PC-3 (cell line): ENCODE data around the gene PAPPA. TPM values are rescaled to one million over a fixed set of nuclear protein-coding genes. Genes with fewer than 3 reads are reported as not detected.

Source experiments
- ATAC-seq: fragments of 200-7000 bp; cut with Tn5 transposase; 2 replicates; pipeline ENCODE4 v1.9.1; 2020; ENCODE audit warnings: mild to moderate bottlenecking, moderate library complexity
- BruUV-seq: library from RNA; stranded (reverse); fragments of 400-500 nt; replicated peaks from 2 replicates; lab custom pipeline; 2021; lab: Mats Ljungman, UMichigan
- CTCF ChIA-PET: fragments of 300-600 bp; sonication (Branson Sonifier 250); formaldehyde crosslinking; loops from one replicate; lab custom pipeline; 2022; ENCODE audit warnings: antibody characterized with exemption; lab: Charles Lee
- POLR2A ChIA-PET: fragments of 300-600 bp; sonication (Branson Sonifier 250); formaldehyde crosslinking; loops from one replicate; lab custom pipeline; 2022; ENCODE audit warnings: antibody characterized with exemption; ENCODE audit not compliant: unreplicated experiment; lab: Charles Lee
- DNase-seq: peaks from one replicate; pipeline ENCODE4 v3.0.0-alpha.2; 2015
- H2AFZ ChIP-seq: fragments of 300-600 bp; sonication (generic); 2 replicates; pipeline ENCODE4 v1.6.0; 2016; ENCODE audit warnings: antibody characterized with exemption, low read length
- H3F3A ChIP-seq: fragments of 300-600 bp; sonication (generic); one replicate; pipeline ENCODE4 v1.6.0; 2017; ENCODE audit warnings: antibody characterized with exemption, low read length, control low read depth, mild to moderate bottlenecking; ENCODE audit not compliant: unreplicated experiment
- H3K27ac ChIP-seq: fragments of 300-600 bp; sonication (generic); 2 replicates; pipeline ENCODE4 v1.5.1; 2016; ENCODE audit warnings: mild to moderate bottlenecking, low read length
- H3K27me3 ChIP-seq: fragments of 300-600 bp; sonication (generic); 2 replicates; pipeline ENCODE4 v1.6.1; 2016; ENCODE audit warnings: low read length, mixed read lengths
- H3K36me3 ChIP-seq: fragments of 300-600 bp; sonication (generic); 2 replicates; pipeline ENCODE4 v1.6.1; 2016; ENCODE audit warnings: low read depth, mixed run types, low read length, mixed read lengths
- H3K4me1 ChIP-seq: fragments of 300-600 bp; sonication (generic); 2 replicates; pipeline ENCODE4 v1.5.1; 2016; ENCODE audit warnings: low read length; ENCODE audit not compliant: insufficient read depth
- H3K4me2 ChIP-seq: fragments of 300-600 bp; sonication (generic); 2 replicates; pipeline ENCODE4 v1.6.0; 2016; ENCODE audit warnings: low read length
- H3K4me3 ChIP-seq: fragments of 300-600 bp; sonication (generic); 2 replicates; pipeline ENCODE4 v1.5.1; 2016; ENCODE audit warnings: mild to moderate bottlenecking, low read length, mixed read lengths
- H3K79me2 ChIP-seq: fragments of 300-600 bp; sonication (generic); 2 replicates; pipeline ENCODE4 v1.6.1; 2017; ENCODE audit warnings: low read length, mixed read lengths
- H3K9ac ChIP-seq: fragments of 300-600 bp; sonication (generic); 2 replicates; pipeline ENCODE4 v1.6.0; 2016; ENCODE audit warnings: mild to moderate bottlenecking, low read length
- H3K9me2 ChIP-seq: fragments of 300-600 bp; sonication (generic); replicated peaks from 2 replicates; pipeline ENCODE4 v1.6.1; 2016; ENCODE audit warnings: mixed run types, low read length, mixed read lengths
- H3K9me3 ChIP-seq: fragments of 300-600 bp; sonication (generic); 2 replicates; pipeline ENCODE4 v1.6.1; 2016; ENCODE audit warnings: low read length, mixed read lengths
- H4K20me1 ChIP-seq: fragments of 300-600 bp; sonication (generic); 2 replicates; pipeline ENCODE4 v1.6.1; 2016; ENCODE audit warnings: low read length, mixed read lengths
- CTCF ChIP-seq: fragments of 300-600 bp; sonication (generic); conservative IDR thresholded peaks from 2 replicates; pipeline ENCODE4 v1.5.1; 2017; ENCODE audit warnings: antibody characterized with exemption, low read depth, mild to moderate bottlenecking, low read length
- EZH2 ChIP-seq: fragments of 300-600 bp; sonication (generic); IDR thresholded peaks from one replicate; pipeline ENCODE4 v1.6.1; 2017; ENCODE audit warnings: antibody characterized with exemption, mild to moderate bottlenecking, low read length; ENCODE audit not compliant: unreplicated experiment
- EZH2phosphoT487 ChIP-seq: fragments of 300-600 bp; sonication (generic); IDR thresholded peaks from 2 replicates; pipeline ENCODE4 v1.6.1; 2018; ENCODE audit warnings: mild to moderate bottlenecking, antibody characterized with exemption, low read length, borderline replicate concordance
- intact Hi-C: fragments of 100-400 bp; cut with micrococcal nuclease; formaldehyde crosslinking; loops from 2 replicates; pipeline ENCODE4 v1.9.0; 2023
- total RNA-seq: library from RNA; depleted of rRNA; stranded (reverse); fragments of >200 nt; gene quantifications from 2 replicates; pipeline ENCODE4 v1.2.3, GENCODE V29; 2014

The PAPPA gene
- total RNA-seq, 1 experiment from 2014 or later, result not detected

- Histone ChIP-seq H3K27ac (no peak overlapping the region), H2AFZ (no peak overlapping the region), H3K4me2 (no peak overlapping the region), H3K27me3 (peaks cover 40% of the 10 kb centered on the region), H4K20me1 (no peaks in the 10 kb centered on the region), H3F3A (no peaks in the 10 kb centered on the region), H3K9ac (no peak overlapping the region), H3K79me2 (no peaks in the 10 kb centered on the region), H3K4me3 (no peak overlapping the region), H3K9me2 (no peaks in the 10 kb centered on the region), H3K4me1 (no peaks in the 10 kb centered on the region), H3K9me3 (no peaks in the 10 kb centered on the region), H3K36me3 (no peaks in the 10 kb centered on the region)
- TF ChIP-seq CTCF, result no peak
- TF ChIP-seq EZH2, result no peak
- no peak for TF ChIP-seq EZH2phosphoT487
- ChIA-PET CTCF (no interaction called here), POLR2A (no interaction called here)
- BruUV-seq, result no TSS peak
- intact Hi-C loops, result no loop called here
- ATAC-seq, result no peak
- no peak for DNase-seq
Measured at GRCh38 chr9:116264361-116264760, 110.8 kb downstream of the PAPPA start.

- ChIA-PET CTCF (no interaction called here), POLR2A (no interaction called here)
- Histone ChIP-seq H4K20me1 (no peaks in the 10 kb centered on the region), H3K4me3 (no peak overlapping the region), H3K27me3 (peaks cover 23% of the 10 kb centered on the region), H3K9me3 (no peaks in the 10 kb centered on the region), H3K4me1 (no peaks in the 10 kb centered on the region), H3K79me2 (no peaks in the 10 kb centered on the region), H3K4me2 (no peak overlapping the region), H3K36me3 (no peaks in the 10 kb centered on the region), H3F3A (no peaks in the 10 kb centered on the region), H2AFZ (no peak overlapping the region), H3K9me2 (no peaks in the 10 kb centered on the region), H3K27ac (no peak overlapping the region), H3K9ac (no peak overlapping the region)
- BruUV-seq, result no TSS peak
- ATAC-seq (no peak), DNase-seq (no peak)
- intact Hi-C loops, result no loop called here
- TF ChIP-seq EZH2phosphoT487 (no peak), EZH2 (no peak), CTCF (no peak)
Measured at GRCh38 chr9:116267021-116267420, 113.4 kb downstream of the PAPPA start.

- peak; percentile 18 for DNase-seq
- no peak overlapping the region for H2AFZ ChIP-seq
Measured at GRCh38 chr9:116269250-116269649, 115.7 kb downstream of the PAPPA start.

More at GRCh38 chr9:116269250-116269649, 115.7 kb downstream of the PAPPA start:
- POLR2A ChIA-PET, result no interaction called here
- no peaks in the 10 kb centered on the region for H4K20me1 ChIP-seq
- H3K27ac ChIP-seq, result no peak overlapping the region
- TF ChIP-seq EZH2phosphoT487, result no peak
- TF ChIP-seq CTCF, result no peak
- no peak for TF ChIP-seq EZH2
- intact Hi-C loops, result no loop called here
- H3K9ac ChIP-seq, result no peak overlapping the region
- ATAC-seq, result no peak
- H3K79me2 ChIP-seq, result no peaks in the 10 kb centered on the region
- no peaks in the 10 kb centered on the region for H3K9me3 ChIP-seq
- no peak overlapping the region for H3K4me2 ChIP-seq
- no peaks in the 10 kb centered on the region for H3F3A ChIP-seq
- no peaks in the 10 kb centered on the region for H3K36me3 ChIP-seq
- H3K4me1 ChIP-seq, result no peaks in the 10 kb centered on the region
- no TSS peak for BruUV-seq
- peaks cover 7% of the 10 kb centered on the region; the same call in 1 of the 2 replicates for H3K27me3 ChIP-seq
- CTCF ChIA-PET, result no interaction called here
- H3K9me2 ChIP-seq, result no peaks in the 10 kb centered on the region
- no peak overlapping the region for H3K4me3 ChIP-seq
